ENCODE measurements around the gene ADAMTS16.

Gene ADAMTS16

DNA sequence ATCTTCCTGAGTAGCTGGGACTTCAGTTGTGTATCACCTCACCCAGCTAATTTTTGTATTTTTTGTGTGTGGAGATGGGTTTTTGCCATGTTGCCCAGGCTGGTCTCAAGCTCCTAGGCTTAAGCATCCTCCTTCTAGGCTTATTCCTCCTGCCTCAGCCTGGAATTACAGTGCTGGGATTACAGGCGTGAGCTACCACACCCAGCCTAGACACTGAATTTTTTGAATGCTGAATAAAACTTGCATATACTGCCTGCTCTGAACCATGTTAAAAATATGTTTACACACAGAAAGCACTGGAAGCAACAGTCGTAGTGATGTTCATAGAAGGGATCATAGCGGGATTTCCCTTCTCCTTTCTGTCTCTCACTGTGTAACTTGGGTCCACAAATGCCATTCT, 161.0 kb downstream of the ADAMTS16 start:
- Histone ChIP-seq H3K27ac (no peak overlapping the region), H3K4me3 (no peak overlapping the region)
- TF ChIP-seq, protein P1, sequence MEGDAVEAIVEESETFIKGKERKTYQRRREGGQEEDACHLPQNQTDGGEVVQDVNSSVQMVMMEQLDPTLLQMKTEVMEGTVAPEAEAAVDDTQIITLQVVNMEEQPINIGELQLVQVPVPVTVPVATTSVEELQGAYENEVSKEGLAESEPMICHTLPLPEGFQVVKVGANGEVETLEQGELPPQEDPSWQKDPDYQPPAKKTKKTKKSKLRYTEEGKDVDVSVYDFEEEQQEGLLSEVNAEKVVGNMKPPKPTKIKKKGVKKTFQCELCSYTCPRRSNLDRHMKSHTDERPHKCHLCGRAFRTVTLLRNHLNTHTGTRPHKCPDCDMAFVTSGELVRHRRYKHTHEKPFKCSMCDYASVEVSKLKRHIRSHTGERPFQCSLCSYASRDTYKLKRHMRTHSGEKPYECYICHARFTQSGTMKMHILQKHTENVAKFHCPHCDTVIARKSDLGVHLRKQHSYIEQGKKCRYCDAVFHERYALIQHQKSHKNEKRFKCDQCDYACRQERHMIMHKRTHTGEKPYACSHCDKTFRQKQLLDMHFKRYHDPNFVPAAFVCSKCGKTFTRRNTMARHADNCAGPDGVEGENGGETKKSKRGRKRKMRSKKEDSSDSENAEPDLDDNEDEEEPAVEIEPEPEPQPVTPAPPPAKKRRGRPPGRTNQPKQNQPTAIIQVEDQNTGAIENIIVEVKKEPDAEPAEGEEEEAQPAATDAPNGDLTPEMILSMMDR (IDR thresholded peaks at IDR 0.05), result no peak
- DNase-seq (ENCODE audit: low spot score), result no peak

DNA sequence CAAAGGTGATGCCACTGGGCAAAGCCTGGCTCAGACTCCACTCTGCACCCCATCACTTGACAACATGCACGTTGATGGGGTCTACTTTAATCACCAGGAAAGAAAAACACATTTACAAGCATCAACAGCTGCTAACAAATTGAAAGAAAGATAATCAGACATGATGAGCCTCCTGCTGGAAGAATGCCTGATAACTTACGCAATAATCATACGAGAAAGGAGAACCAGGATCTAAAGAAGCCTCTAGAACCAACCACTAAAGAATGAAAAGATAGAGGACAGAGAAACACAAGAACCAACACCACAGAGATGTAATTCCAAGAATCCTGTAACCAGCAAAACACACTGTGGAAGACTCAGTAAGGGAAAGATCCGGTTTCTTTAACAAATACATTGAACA, 162.1 kb downstream of the ADAMTS16 start:
- DNase-seq (ENCODE audit: low spot score), result no peak
- H3K4me3 ChIP-seq, result no peak overlapping the region
- TF ChIP-seq, protein P1 (IDR thresholded peaks at IDR 0.05), result no peak
- no peak overlapping the region for H3K27ac ChIP-seq

DNA sequence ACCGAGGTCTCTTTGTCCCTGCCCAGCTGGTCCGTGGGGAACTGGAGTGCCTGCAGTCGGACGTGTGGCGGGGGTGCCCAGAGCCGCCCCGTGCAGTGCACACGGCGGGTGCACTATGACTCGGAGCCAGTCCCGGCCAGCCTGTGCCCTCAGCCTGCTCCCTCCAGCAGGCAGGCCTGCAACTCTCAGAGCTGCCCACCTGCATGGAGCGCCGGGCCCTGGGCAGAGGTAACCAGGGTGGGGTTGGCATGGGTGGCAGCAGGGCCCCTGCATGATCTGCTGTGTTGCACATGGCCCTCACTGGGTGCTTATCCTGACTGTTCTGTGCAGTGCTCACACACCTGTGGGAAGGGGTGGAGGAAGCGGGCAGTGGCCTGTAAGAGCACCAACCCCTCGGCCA, 163.1 kb downstream of the ADAMTS16 start:
- Histone ChIP-seq H3K4me3 (no peak overlapping the region), H3K27ac (no peak overlapping the region)
- DNase-seq (ENCODE audit: low spot score), result peak; percentile 35
- TF ChIP-seq, protein P1 (IDR thresholded peaks at IDR 0.05), result no peak

DNA sequence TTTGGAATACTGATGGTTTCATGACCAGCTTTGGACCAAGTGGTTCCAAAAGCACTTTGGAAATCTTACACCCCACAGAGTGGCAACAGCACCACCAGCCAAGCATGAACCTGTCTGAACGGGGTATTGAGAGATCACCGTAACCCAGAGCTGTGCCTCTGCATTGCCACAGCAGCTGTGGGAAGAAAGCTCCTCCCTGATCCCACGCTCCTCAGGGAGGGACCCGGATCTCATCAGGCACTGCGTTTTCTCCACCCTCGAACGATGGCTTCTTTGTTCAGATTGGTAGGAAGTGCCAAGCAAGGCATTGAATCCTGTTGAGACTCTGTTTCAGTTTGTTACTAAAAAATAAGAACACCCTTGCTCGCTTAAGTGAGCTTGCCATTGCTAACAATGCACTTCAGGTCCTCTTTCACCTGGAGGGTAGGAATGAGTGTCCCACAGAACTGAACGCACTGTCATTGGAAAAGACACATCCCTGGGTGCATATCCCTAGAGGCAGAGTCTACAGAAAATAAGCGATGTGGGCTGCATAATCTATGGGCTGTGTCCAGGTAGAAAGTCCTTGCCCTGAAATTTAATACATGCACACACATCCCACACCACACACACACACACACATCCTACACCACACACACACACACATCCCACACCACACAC, 164.4 kb downstream of the ADAMTS16 start:
- DNase-seq (ENCODE audit: low spot score), result peak; percentile 61
- Histone ChIP-seq H3K4me3 (no peak overlapping the region), H3K27ac (no peak overlapping the region)
- TF ChIP-seq, protein P1 (IDR thresholded peaks at IDR 0.05), result no peak

DNA sequence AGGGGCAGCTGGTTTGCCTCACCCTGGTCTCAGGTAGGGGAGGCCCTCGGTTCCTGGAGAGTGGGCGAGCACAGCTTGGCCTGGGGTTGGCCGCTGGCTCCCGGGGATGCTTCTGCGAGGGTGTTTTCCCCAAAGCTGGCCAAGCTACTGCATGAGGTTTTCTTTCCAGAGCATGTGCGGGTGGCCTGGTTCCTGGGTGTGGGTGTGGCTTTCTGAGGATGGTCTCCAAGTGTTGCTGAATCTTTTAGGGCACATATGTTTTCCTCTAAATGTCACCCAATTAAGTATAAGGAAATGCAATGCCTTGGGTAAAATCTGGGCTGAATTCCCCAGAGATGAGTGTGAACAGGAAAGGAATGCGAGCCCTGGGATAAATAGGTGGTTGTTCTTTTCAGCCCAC, 166.6 kb downstream of the ADAMTS16 start:
- peak; percentile 59 for DNase-seq (ENCODE audit: low spot score)
- H3K27ac ChIP-seq, result no peak overlapping the region
- TF ChIP-seq, protein P1 (IDR thresholded peaks at IDR 0.05), result no peak
- H3K4me3 ChIP-seq, result no peak overlapping the region

DNA sequence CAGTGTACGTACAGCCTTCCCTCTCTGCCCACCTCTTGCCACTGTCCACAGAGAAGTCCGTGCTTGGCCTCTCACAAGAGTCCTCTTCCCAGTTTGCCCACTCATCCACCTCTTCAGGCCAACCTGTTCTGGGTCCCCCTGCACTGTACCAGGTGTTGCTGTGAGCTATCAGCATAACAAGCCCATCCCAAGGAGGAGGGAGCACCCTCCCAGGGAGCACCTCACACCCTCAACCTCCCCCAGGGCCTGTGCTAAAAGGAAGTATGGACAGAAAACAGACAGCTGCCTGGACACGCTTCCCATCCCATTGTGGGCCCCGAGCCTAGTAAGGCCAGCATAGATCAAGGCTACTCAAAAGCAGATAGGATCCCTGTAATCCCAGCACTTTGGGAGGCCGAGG, 168.2 kb downstream of the ADAMTS16 start:
- DNase-seq (ENCODE audit: low spot score), result no peak
- H3K27ac ChIP-seq, result no peak overlapping the region
- no peak overlapping the region for H3K4me3 ChIP-seq
- TF ChIP-seq, protein P1 (IDR thresholded peaks at IDR 0.05), result no peak

DNA sequence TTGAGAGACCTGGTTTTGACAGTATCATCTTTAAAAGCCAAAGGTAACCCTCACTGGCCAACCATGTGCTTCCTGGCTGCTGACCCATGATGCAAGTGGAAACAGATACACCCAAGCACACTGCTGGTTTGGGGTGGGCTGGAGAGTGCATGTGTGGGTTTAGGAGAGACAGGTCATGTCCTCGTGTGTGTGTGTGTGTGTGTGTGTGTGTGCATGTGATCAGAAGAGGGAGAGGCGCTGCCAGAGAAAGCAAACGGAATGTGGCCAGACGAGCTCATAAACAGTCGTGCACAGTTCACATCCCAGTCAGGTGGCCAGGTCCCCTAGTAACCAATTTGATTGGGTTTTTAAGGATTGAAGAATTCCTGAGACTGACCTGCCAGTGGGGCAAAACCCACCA, 169.5 kb downstream of the ADAMTS16 start:
- no peak for DNase-seq (ENCODE audit: low spot score)
- no peak overlapping the region for H3K4me3 ChIP-seq
- TF ChIP-seq, protein P1 (IDR thresholded peaks at IDR 0.05), result no peak
- no peak overlapping the region for H3K27ac ChIP-seq

All from coronary artery (tissue), 2 donors.